AG09319 (cell line): Measurements from ENCODE around the gene PPP1R15B.

Experiments used
- DNase-seq: peaks from one replicate; pipeline ENCODE4 v3.0.0-alpha.2; 2010; ENCODE audit warnings: low read depth; ENCODE audit errors: extremely low read depth
- TF ChIP-seq, protein P1 (sequence below): IDR thresholded peaks from 2 replicates; pipeline ENCODE4 v1.5.1; 2011; ENCODE audit warnings: low read depth, mild to moderate bottlenecking, inconsistent platforms, low read length, moderate library complexity

The PPP1R15B gene

DNA sequence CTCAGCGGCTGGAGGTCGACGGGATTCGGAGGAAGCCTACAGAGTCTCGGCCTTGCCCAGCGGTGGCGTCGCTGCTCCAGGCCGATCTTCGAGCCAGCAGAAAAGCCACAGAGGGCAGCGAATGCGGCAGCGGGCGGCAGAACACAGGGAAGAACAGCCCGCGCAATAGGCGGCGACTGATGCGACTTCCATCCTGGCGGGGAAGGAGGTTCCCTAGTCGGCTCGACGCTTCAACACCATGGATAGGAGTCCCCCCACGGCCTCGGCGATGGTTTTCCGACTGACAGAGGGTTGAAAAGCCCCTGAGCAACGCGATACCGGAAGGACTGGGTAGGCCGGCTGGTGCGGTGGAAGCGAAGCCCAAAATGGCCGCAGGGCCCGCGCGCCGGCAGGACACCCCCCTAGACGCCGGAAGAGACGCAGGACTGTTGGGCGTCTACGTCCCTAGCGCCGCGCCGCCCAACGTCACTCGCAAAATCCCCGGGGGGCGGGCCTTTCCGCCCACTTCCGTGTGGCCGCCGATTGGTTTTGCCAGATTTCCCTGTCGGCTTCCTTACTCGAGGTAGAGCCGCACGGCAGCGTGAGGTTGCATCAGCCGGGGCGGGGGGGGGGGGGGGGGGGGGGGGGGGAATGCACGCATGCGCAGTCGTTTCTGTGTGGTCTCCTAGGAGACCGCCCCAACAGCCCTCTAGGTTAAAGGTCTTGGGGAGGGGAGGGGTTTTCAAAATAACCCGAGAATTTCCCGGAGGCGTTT is at the start of gene PPP1R15B:
TSS of gene PPP1R15B (minus strand) at position 367 of the 754 bp plus-strand sequence. CDS start 406 bp downstream, outside the sequence.
- TF ChIP-seq, protein P1, sequence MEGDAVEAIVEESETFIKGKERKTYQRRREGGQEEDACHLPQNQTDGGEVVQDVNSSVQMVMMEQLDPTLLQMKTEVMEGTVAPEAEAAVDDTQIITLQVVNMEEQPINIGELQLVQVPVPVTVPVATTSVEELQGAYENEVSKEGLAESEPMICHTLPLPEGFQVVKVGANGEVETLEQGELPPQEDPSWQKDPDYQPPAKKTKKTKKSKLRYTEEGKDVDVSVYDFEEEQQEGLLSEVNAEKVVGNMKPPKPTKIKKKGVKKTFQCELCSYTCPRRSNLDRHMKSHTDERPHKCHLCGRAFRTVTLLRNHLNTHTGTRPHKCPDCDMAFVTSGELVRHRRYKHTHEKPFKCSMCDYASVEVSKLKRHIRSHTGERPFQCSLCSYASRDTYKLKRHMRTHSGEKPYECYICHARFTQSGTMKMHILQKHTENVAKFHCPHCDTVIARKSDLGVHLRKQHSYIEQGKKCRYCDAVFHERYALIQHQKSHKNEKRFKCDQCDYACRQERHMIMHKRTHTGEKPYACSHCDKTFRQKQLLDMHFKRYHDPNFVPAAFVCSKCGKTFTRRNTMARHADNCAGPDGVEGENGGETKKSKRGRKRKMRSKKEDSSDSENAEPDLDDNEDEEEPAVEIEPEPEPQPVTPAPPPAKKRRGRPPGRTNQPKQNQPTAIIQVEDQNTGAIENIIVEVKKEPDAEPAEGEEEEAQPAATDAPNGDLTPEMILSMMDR: no peak
- DNase-seq: peak; percentile 99

DNA sequence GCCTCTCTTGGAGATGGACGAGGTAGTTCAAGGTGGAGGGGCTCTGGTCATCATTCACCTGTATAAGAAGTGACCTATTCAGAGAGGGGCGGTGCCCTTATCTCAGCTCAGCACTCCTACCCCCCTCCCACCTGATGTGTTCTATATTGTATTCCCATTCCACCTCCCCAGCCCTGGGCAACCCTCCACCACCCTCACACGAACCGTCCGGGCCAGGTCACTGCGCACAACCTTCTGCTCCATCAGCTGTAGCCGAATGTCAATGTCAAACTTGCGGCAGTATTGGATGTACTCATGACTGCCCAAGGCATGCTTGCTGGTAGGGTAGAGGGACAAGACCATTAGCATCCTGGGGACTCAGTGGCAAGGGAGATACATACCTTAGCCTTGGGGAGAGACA is 48.7 kb upstream of the PPP1R15B start:
- no peak for DNase-seq

DNA sequence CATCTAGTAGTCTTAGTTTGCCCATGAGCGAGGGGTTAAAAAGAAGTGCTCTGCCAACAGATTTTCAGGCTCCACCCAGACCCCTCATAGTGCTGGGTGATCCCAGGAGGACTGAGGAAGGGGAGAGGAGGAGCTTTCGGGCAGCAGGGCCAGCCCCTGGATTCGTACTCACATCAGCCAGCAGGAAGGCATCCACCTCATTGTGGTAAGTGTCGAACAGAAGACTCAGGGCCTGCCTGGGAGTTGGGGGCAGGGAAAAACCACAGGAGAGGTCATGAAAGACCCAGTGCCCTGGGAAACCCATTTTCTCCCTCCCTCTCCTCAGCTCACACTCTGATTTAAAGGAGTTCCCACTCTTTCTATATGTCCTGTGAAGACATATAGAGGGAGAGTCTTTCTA is 48.1 kb upstream of the PPP1R15B start:
- TF ChIP-seq, protein P1: no peak
- no peak for DNase-seq

More for the DNA sequence above, 48.7 kb upstream of the PPP1R15B start:
- TF ChIP-seq, protein P1: no peak

DNA sequence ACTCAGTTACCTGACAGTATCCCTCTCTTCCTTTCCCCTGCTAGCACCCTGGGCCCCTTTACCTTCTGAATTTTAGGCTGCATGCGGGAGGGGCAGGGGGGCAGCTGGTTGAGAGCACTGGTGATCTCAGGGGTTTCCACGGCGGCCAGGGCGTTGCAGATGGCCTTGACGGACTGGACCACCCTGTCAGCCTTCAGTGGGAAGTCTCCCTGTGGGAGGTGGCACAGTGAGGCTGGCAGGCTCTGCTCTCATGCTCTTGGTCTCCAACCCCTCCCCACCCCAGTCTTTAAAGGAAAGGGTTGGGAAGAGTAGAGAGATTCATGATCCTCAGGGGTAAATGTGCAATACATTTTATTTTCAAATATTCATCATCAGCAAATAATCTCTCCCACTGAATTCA is 46.0 kb upstream of the PPP1R15B start:
- DNase-seq: no peak

DNA sequence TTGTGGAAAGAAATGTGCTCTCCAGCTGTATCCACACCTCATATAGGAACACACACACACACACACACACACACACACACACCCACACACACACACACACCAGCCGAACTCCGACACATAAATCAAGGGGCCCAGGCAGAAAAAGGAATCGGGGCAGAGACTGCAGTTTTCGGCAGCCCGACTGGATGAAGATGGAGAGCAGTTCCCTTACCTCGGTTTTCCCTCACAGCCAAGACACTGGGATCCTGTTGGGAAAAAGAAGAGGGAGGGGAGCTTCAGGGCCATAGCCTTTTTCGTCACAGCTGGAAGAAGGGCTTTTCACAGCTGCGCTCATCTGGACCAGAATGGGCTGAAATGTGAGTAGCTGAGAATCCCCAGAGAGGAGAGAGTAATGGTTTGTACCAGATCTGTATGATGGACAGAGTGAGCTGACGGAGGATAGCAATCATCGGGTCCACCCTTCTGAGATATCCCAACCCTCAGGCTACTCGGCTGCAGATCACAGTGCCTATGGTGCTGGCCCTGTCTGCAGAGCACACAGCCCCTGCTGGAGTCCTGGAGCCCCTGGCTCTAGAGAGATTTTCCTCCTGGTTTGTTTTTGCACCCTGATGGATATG is 45.3 kb upstream of the PPP1R15B start:
- TF ChIP-seq, protein P1: no peak
- no peak for DNase-seq

More for the DNA sequence above, 46.0 kb upstream of the PPP1R15B start:
- TF ChIP-seq, protein P1: no peak

DNA sequence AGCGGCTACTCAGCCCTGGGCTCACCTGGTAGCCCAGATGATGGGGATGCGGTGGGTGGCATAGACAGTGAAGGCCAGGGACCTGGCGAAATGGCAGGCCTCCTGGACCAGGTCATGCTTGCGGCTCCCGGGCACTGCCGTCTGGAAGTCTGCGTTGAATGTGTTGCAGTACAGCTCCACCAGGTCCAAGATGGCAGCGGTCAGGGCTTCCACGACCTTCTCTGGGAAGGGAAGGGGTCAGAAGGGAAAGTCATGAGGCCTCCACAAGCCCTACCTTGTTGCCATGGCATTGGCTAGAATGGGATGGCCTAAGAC is 44.2 kb upstream of the PPP1R15B start:
- DNase-seq: no peak
- TF ChIP-seq, protein P1: no peak

DNA sequence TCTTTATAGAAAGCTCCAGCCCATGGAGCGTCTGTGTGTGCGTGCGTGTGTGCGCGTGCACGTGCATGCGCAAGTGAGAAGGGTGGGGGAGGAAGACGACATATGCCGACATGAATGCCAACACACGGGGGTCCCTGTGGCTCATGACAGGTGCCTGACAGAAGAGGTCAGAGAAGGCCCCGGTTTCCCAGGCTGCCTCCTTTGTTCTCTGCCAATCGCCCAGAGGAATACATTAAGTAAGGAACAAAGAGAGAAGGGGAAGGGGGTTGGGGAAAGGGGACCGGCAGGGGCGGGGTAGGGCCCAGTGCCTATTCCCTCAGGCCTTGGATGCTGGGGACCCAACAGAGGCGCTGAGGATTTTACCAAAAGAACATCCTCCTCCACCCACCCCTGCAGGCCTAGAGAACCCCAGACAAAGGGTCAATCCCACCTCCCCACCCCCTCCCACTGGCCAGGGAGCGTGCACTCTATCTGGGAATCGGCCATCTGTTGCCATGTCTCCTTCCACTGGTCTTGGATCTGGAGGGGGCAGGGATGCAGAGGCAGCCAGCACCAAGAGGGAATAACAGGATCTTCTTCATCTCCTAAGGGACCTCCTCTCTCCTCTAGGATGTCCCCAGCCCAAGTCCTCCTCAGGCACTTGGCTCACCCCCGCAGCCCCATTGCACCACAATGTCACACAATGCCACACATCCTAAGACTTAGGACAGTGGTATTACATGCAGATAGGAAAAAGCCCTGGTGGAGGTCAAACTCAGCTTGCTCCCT is 43.6 kb upstream of the PPP1R15B start:
- no peak for DNase-seq
- TF ChIP-seq, protein P1: no peak
